VCaP (cell line): Measurements from ENCODE around the gene MEIS1.

Experiments
- H3K27ac ChIP-seq: fragments of 450-650 bp; 2 replicates; pipeline ENCODE4 v1.5.1; 2017
- CTCF ChIP-seq: fragments of 450-650 bp; conservative IDR thresholded peaks from 2 replicates; pipeline ENCODE4 v1.5.1; 2017; ENCODE audit warnings: mild to moderate bottlenecking, moderate library complexity

Gene MEIS1

GRCh38 chr2:66460031-66460430 lies 25.1 kb downstream of the MEIS1 start:
- no peak for TF ChIP-seq CTCF
- H3K27ac ChIP-seq, result no peak overlapping the region

- no peak overlapping the region for H3K27ac ChIP-seq
- TF ChIP-seq CTCF, result no peak
Measured at GRCh38 chr2:66461001-66461663, 26.2 kb downstream of the MEIS1 start.

- H3K27ac ChIP-seq, result no peak overlapping the region
- no peak for TF ChIP-seq CTCF
Measured at GRCh38 chr2:66461664-66462500, 27.0 kb downstream of the MEIS1 start.

GRCh38 chr2:66462501-66462825 lies 27.5 kb downstream of the MEIS1 start:
- H3K27ac ChIP-seq, result no peak overlapping the region
- no peak for TF ChIP-seq CTCF

- H3K27ac ChIP-seq, result no peak overlapping the region
- TF ChIP-seq CTCF, result no peak
Measured at GRCh38 chr2:66463206-66463755, 28.4 kb downstream of the MEIS1 start.

- H3K27ac ChIP-seq, result peak overlapping the region; percentile 35
- no peak for TF ChIP-seq CTCF
Measured at GRCh38 chr2:66464930-66465637, 30.2 kb downstream of the MEIS1 start.

GRCh38 chr2:66466433-66466832 lies 31.5 kb downstream of the MEIS1 start:
- H3K27ac ChIP-seq, result peak overlapping the region; percentile 14; the same call in 1 of the 2 replicates
- TF ChIP-seq CTCF, result no peak
